GM21619 (cell line): Measurements from ENCODE around the gene VAV1.
"Not testable (repeated sequence)": the region's sequence is repeated elsewhere in the genome, so short reads cannot be mapped to it uniquely, and the experiment has no call there.

Source experiments
- ATAC-seq: cut with Tn5 transposase; IDR thresholded peaks from one replicate; pipeline ENCODE4 v1.9.1; 2021; ENCODE audit not compliant: unreplicated experiment

Gene VAV1

GRCh38 chr19:6754653-6755463 lies 17.6 kb upstream of the VAV1 start:
- no peak for ATAC-seq

GRCh38 chr19:6760606-6761005 lies 11.9 kb upstream of the VAV1 start:
- no peak for ATAC-seq

GRCh38 chr19:6761053-6761676 lies 11.3 kb upstream of the VAV1 start:
- no peak for ATAC-seq

- ATAC-seq = not testable (repeated sequence)
Observed at GRCh38 chr19:6762253-6762797, 10.2 kb upstream of the VAV1 start.

- no peak for ATAC-seq
Observed at GRCh38 chr19:6765738-6766356, 6.7 kb upstream of the VAV1 start.

- no peak for ATAC-seq
Observed at GRCh38 chr19:6766357-6767080, 6.0 kb upstream of the VAV1 start.

GRCh38 chr19:6767081-6767356 lies 5.5 kb upstream of the VAV1 start:
- ATAC-seq = peak; percentile 18

GRCh38 chr19:6767357-6768235 lies 4.9 kb upstream of the VAV1 start, which contains the start of gene SH2D3A:
Gene SH2D3A (minus strand): TSS chr19:6767435. CDS start chr19:6763748, 3,687 bp downstream.
- peak; percentile 66 for ATAC-seq

GRCh38 chr19:6768236-6768785 lies 4.2 kb upstream of the VAV1 start:
- no peak for ATAC-seq

GRCh38 chr19:6769006-6769619 lies 3.4 kb upstream of the VAV1 start:
- ATAC-seq = no peak

GRCh38 chr19:6771648-6772027 lies 870 bp upstream of the VAV1 start:
- not testable (repeated sequence) for ATAC-seq

- peak; percentile 8 for ATAC-seq
Observed at GRCh38 chr19:6772866-6773322, 386 bp downstream of the VAV1 start.

- peak; percentile 44 for ATAC-seq
Observed at GRCh38 chr19:6773323-6773931, 919 bp downstream of the VAV1 start.

- ATAC-seq = no peak
Observed at GRCh38 chr19:6774821-6775707, 2.6 kb downstream of the VAV1 start.

GRCh38 chr19:6776045-6776444 lies 3.5 kb downstream of the VAV1 start:
- ATAC-seq = not testable (repeated sequence)

GRCh38 chr19:6776999-6777398 lies 4.5 kb downstream of the VAV1 start:
- ATAC-seq = no peak

GRCh38 chr19:6777434-6777833 lies 4.9 kb downstream of the VAV1 start:
- no peak for ATAC-seq

- ATAC-seq = no peak
Observed at GRCh38 chr19:6778386-6778785, 5.9 kb downstream of the VAV1 start.
